Stimulated activated CD8-positive, alpha-beta memory T cell treated with anti-CD3 and anti-CD28 coated beads, Interleukin-15, amount 100 ng/mL, for 1 hour (primary cell): ENCODE results near the gene CAPN2.

ENCODE experiments used
- DNase-seq: peaks from one replicate; pipeline ENCODE4 v3.0.0-alpha.2; 2020; ENCODE audit warnings: low read depth

CAPN2 gene

DNA sequence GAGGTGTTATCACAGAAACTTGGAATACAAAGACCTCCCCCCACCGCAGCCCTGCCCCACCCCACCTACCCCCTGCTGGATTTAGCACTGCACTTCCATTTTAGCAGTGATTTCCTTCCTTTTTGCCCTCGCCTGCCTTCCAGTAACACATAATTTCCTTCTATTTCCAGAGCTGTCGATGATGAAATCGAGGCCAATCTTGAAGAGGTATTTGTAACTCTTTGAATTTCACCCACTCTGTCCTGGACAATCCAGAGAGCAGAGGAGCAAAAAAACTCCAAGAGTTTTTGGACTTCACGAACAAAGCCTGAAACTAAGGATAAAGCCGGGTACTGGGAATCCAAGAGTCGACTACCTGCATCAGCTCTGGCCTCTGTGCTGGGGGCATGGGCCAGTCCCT is 49.1 kb downstream of the CAPN2 start:
- DNase-seq = no peak

- no peak for DNase-seq
Measured at GRCh38 chr1:223763251-223763650, 50.9 kb downstream of the CAPN2 start.

GRCh38 chr1:223763881-223764280 is 51.5 kb downstream of the CAPN2 start:
- DNase-seq = no peak

GRCh38 chr1:223765036-223765718 is 52.8 kb downstream of the CAPN2 start:
- DNase-seq = no peak

DNA sequence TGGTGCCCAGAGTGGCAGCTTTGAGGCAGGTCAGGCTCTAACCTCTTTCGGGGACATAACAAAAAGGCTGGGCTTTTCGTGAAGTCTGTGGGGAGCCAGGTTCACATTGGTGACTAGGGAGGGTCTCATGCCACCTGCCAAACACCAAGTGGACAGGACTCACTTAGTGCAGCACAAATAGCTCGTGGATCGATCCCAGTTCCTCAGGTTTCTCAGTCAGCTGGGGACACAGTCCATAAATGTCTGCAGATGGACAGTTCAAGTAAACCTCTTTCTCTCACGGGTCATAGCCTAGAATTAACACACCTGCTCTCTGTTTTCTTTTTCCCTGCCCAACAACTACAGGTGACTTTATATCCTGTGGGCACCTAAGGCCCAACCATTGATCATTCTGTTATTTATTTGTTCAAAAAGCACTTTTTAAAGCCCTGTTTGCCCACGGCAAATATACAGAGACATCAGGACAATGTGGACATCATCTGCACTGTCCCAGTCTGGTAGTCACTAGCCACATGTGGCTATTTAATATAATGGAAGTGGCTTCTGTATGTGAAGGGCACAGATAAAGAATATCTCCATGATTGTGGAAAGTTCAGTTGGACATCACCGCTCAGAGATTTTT is 53.5 kb downstream of the CAPN2 start:
- DNase-seq = no peak

DNA sequence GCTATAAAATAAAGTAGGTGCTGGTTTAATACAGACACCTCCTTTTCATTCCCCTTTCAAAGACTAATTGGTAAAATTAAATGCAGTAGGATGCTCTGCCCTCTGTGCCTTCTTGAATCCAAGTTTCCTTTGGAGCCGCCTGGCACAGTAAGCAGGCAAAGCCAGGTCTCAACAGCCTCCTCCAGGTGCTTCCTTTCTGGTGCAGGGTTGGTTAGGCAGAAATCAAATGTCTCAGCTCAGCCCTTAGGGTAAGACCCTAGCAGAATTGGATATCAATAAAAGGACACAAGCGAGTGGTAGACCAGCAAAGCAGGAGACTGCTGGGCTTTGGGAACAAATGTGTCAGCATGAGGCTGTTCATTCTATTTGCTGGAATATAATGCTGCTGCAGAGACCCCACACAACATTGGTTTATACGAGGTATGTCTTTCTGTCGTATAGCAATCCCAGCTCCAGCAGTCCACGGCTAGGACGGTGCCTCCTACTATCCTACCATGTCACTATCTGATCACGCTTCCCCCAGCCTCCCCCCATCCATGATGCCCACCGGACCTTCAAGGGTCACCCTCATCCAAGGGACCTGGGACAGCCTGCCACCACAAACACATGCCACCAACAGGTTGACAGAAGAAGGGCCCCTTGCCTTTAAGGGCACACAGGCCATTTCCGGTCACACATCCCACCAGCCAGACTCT is 58.4 kb downstream of the CAPN2 start:
- DNase-seq = no peak

DNA sequence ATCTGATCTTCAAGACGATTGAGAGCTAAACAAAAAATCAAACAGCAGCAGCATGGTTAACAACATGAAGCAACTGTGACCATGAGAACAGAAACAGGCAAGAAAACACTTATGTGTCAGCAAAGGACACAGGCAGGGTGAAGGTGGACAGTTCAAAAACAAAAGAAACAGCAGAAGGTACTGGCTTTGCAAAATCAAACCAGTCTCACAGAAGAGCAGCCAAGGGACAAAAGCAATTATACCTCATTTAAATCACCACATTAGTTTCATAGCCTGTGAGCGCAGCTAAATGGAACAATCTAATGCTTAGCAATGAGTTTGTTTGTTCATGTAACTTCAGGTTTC is 59.1 kb downstream of the CAPN2 start:
- DNase-seq = no peak

- no peak for DNase-seq
Measured at GRCh38 chr1:223771814-223772770, 59.8 kb downstream of the CAPN2 start.

DNA sequence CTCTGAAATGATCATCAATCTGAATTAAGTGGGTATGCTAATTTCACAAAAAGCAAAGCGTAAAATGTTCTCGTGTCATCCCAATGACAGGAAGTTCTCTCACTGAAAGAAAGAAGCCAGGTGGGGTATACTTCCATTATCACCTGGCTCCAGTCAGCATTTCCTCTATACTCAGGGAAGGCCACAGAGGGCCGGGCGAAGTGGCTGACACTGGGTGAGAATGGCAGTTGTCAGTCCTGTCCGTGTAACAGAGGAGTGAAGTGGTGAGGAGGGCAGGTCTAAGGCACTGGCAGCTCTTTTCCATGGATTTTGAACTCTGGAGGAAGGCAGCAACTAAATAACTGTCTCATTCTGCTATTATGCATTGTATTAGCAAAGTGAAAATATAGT is 60.4 kb downstream of the CAPN2 start:
- DNase-seq = no peak

GRCh38 chr1:223774134-223774814 is 61.9 kb downstream of the CAPN2 start:
- DNase-seq = no peak

DNA sequence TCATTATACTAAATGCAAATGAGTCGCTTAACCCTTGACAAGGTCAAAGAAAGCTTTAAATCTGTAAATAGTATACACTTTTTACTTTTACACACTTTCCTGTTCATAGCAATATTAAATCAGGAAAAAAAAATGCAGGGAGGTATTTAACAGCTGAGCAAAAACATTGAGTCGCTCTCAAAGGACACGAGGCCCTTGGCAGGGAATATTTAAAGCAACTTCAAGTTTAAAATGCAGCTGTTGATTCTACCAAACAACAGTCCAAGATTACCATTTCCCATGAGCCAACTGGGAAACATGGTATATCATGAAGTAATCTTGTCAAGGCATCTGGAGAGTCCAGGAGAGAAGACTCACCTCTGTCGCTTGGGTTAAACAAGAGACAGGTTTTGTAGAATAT is 62.7 kb downstream of the CAPN2 start:
- no peak for DNase-seq

DNA sequence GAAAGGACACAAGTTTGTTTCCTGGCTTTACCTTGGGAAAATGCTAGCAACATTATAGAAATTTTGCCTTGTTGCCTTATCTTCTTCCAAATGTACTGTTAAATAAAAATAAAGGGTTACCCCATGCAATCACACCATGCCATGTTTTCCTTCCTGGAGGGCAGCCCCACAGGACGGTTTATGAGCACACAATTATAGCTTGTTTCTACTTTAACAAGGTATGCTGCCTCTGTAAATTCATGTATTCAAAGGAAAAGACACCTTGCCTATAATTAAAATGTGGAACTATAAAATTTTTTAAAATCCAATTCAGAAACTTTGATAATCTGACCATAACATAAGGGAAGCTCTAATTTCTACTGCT is 63.4 kb downstream of the CAPN2 start:
- DNase-seq = no peak

- DNase-seq = peak; percentile 9
Measured at GRCh38 chr1:223776075-223776814, 63.9 kb downstream of the CAPN2 start.

DNA sequence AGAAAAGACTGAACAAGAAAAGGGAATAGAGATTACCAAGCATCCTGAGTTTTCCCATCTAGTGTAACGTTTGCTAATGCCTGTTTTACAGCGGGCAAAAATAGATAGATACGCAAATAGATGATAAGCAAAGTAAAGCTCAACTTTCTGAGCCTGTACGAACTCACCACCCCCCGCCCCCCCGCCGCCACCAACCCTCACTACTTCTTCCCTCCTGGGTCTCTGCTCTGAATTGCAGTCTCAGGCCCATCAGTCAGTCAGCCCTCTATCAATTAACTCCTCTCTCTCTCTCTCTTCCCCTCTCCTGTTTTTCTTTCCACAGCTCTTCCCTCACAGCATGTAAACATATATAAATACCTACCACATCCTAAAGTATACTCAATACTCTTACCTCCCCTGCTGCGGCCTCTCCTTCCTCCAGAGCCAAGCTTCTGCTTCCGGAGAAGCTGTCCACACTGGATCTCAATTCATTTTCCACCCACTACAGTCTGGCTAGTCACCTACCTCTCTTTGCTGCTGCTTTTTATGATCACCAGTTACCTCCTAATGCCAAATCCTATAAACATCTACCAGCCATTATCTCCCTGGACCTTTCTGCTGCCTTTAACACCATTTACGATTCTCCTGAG is 64.6 kb downstream of the CAPN2 start:
- DNase-seq = no peak

DNA sequence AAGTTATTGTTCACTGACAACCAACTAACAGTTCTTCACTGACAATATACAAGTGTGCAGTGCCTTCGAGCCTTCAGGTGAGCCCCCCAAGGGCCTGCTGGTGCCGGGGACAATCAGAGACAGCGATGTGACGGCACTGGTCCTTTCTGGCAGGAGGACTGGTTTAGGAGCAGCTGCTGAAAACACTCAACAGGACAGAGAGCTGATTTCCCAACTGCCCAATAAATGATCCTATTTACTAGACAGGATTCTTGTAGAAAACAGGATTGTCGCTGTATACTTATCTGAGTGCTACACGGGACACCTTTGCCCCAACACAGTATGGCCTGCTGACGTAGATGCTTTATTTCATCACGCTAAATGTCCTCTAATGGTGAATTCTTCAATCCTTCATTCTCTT is 68.0 kb downstream of the CAPN2 start:
- DNase-seq = no peak

DNA sequence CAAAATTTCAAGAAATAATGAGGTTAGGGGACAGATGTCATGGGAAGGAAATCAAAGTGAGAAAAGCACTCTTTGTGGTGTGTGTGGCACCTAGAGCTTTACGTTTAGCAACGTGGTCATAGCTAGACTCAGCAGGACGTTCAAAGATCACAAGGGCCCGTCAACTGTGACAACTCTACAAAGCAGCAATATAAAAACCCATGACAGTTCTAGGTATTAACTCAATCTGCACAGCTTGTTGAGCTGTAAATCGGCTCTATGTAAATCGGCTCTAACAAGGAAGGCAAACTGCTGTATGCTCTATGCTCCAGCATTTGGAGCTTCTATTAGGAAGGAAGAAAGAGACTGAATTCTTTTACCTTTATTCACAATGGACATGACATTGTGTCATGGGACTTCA is 68.6 kb downstream of the CAPN2 start:
- no peak for DNase-seq

DNA sequence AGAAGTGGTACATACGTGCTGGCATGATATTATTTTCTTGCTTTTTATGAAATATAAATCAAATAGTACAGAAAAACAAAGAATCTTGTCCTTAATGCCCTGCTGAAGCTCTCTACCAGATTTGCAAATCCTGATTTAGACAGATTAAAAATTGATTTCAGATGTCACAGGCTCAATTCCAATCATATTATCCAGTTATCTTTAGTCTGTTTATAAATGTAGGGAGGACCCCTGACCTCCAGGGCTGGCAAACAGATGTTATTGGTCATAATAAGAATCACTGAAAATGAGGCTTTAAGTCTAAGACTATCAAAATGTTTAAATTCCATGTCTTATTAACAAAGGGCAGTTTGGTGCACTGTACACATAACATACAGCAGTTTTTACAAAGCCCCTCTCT is 71.3 kb downstream of the CAPN2 start:
- no peak for DNase-seq

DNA sequence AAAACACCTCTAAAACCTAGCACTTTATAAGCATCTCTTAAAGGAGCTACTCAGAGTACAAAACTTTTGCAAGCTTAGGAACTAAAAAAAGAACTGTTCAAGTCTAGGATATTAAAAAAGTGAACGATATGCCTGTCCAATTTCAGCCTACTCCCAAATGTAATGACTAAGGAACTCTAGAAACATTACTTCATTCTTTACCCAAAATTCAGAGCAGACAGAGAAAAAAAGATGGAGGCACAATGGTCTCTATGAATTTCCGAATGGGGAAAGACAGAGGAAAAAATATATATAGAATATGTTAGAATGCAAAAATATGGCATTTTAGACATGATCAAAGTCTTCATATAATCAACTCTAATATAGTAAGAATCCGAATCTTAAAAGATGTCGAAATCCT is 72.2 kb downstream of the CAPN2 start:
- DNase-seq = no peak

GRCh38 chr1:223785808-223786207 is 73.5 kb downstream of the CAPN2 start:
- DNase-seq = no peak

DNA sequence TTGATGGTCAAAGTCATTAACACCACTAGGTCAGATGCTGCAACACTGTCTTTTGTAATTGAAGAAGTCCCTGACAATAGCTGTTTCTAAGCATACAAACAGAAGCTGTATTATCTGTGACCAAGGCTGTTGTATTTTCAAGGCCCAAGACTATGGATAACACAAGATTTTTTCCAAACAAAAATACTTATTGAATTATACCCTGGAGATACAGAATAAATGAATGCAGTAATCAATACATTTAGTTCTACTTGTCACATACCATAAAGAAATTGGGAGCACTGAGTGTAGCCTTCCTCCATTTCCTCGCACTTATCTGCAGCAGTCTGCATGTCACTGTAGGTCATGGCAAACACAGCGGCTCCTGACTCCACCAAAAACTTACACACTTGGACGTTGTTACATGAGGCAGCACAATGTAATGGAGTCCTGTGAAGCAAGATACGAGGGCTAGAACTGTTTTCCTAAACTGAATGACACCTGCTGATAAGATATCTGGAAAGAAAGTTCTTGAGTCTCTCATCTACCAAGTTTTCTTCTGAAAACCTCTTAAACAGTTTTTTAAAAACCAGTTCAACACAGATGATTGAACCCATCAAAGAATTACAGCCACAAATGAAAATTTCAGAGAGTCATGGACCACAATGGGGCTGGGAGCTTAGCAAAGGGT is 76.5 kb downstream of the CAPN2 start:
- DNase-seq = no peak
